Progenitor cell of endocrine pancreas (in vitro differentiated cells): ENCODE data around the gene ACAD9. TPM values are rescaled to one million over a fixed set of nuclear protein-coding genes. Genes with fewer than 3 reads are reported as not detected.

Source experiments
- DNase-seq: peaks from one replicate; pipeline ENCODE4 v3.0.0; 2021; ENCODE audit warnings: low spot score; ENCODE audit not compliant: unreplicated experiment
- H3K27ac Mint-ChIP-seq: 2 replicates; pipeline ENCODE4 v1.8.0; 2021; ENCODE audit warnings: mild to moderate bottlenecking, moderate library complexity, mixed read lengths
- H3K27me3 Mint-ChIP-seq: 2 replicates; pipeline ENCODE4 v1.8.0; 2021; ENCODE audit warnings: mixed read lengths
- H3K36me3 Mint-ChIP-seq: 2 replicates; pipeline ENCODE4 v1.8.0; 2022; ENCODE audit warnings: mixed read lengths; ENCODE audit not compliant: insufficient read depth
- H3K4me1 Mint-ChIP-seq: 2 replicates; pipeline ENCODE4 v1.8.0; 2021; ENCODE audit warnings: low read depth, mixed read lengths
- H3K4me3 Mint-ChIP-seq: 2 replicates; pipeline ENCODE4 v1.8.0; 2021; ENCODE audit warnings: low read depth, mild to moderate bottlenecking, moderate library complexity, mixed read lengths
- H3K9me3 Mint-ChIP-seq: 2 replicates; pipeline ENCODE4 v1.8.0; 2021; ENCODE audit warnings: low read depth, mixed read lengths
- total RNA-seq: library from RNA; stranded (reverse); gene quantifications from 2 replicates; pipeline ENCODE4 v1.2.1, GENCODE V29; 2021
- TF ChIP-seq, protein P1 (sequence below): fragments of 200-600 bp; sonication (generic); IDR thresholded peaks from one replicate; pipeline ENCODE4 v1.5.0; 2021; ENCODE audit warnings: antibody characterized with exemption, mild to moderate bottlenecking; ENCODE audit not compliant: unreplicated experiment

Gene ACAD9
- total RNA-seq, 1 donor from 2014 or later = 57.0 TPM

DNA sequence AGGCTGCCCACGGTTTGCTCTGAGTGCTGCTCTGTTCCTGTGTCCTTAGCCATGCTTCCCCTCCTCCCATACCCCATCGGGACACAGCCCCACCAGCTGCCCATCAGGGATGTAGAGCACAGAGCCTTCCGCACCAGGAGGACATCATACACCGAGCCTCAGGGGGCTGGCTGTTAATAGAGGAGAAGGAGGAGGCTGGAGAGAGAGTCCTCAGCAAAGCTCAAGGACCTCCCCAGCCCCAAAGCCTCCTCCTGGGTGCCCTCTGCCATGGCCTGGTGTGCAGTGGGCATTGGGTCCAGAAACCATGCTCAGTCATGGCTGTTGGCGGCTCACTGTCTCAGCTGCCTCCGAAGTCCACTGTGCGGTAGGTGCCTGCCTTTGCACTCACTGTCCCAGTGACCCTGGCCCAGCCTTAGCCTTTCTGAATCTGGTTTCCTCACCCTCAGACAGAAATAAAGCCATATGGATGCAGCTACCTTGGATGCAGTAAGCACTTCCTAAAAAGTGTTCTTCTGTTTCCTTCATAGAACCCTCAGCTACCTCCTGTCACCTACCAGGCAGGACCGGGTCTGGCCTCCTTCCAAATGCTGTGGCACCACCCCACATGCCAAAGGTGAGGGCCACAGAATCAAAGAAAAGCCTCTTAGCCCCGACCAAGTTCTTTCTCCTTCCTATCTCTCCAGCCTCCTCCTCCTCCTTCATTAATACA is 53.9 kb downstream of the ACAD9 start:
- no peak overlapping the region for H3K4me3 Mint-ChIP-seq
- peaks cover 7% of the 10 kb centered on the region for H3K9me3 Mint-ChIP-seq
- no peaks in the 10 kb centered on the region for H3K4me1 Mint-ChIP-seq
- no peak overlapping the region for H3K27ac Mint-ChIP-seq
- TF ChIP-seq, protein P1, sequence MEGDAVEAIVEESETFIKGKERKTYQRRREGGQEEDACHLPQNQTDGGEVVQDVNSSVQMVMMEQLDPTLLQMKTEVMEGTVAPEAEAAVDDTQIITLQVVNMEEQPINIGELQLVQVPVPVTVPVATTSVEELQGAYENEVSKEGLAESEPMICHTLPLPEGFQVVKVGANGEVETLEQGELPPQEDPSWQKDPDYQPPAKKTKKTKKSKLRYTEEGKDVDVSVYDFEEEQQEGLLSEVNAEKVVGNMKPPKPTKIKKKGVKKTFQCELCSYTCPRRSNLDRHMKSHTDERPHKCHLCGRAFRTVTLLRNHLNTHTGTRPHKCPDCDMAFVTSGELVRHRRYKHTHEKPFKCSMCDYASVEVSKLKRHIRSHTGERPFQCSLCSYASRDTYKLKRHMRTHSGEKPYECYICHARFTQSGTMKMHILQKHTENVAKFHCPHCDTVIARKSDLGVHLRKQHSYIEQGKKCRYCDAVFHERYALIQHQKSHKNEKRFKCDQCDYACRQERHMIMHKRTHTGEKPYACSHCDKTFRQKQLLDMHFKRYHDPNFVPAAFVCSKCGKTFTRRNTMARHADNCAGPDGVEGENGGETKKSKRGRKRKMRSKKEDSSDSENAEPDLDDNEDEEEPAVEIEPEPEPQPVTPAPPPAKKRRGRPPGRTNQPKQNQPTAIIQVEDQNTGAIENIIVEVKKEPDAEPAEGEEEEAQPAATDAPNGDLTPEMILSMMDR = no peak
- H3K36me3 Mint-ChIP-seq = peaks cover 1% of the 10 kb centered on the region
- no peak for DNase-seq
- H3K27me3 Mint-ChIP-seq = peaks cover 5% of the 10 kb centered on the region

DNA sequence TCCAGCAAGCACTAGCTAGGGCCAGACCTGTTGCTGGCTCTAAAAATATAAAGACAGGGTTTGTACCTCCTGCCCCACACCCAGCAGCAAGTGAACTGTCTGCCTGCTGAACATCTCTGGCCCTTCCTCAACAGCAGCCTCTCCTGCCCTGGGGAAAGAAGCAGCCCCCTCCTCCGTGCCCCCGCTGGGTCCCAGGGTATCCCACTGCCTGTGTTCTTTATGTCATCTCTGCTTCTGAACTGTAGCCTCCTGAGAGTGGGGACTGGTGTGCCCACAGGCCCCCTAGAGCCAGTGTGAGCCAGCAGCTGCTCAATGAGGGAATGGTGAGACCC is 54.5 kb downstream of the ACAD9 start:
- H3K36me3 Mint-ChIP-seq = no peaks in the 10 kb centered on the region
- H3K9me3 Mint-ChIP-seq = peaks cover 6% of the 10 kb centered on the region
- no peaks in the 10 kb centered on the region for H3K4me1 Mint-ChIP-seq
- H3K27ac Mint-ChIP-seq = no peak overlapping the region
- no peak for DNase-seq
- H3K27me3 Mint-ChIP-seq = peaks cover 5% of the 10 kb centered on the region
- TF ChIP-seq, protein P1 = no peak
- no peak overlapping the region for H3K4me3 Mint-ChIP-seq

DNA sequence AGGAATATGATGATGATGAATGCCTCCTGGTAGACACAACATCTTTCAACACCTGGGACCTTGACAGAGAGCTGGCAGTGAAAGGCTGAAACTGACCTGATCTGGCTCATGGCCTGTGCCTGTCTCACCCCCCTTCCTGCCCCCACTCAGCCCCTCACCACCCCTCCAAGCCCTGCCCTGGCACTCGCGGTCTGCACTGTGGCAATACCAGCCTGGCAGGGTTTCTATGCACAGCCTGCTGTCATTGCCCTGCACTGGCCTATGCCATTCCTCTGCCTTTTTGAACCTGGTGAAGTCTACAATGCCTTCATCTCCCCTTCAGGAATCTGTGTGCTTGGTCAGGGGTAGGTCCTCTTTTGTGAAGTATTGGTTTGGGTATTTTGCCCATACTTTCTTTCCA is 56.5 kb downstream of the ACAD9 start:
- peaks cover 5% of the 10 kb centered on the region for H3K27me3 Mint-ChIP-seq
- DNase-seq = no peak
- no peaks in the 10 kb centered on the region for H3K9me3 Mint-ChIP-seq
- H3K4me1 Mint-ChIP-seq = no peaks in the 10 kb centered on the region
- TF ChIP-seq, protein P1 = no peak
- H3K27ac Mint-ChIP-seq = no peak overlapping the region
- no peaks in the 10 kb centered on the region for H3K36me3 Mint-ChIP-seq
- H3K4me3 Mint-ChIP-seq = no peak overlapping the region

DNA sequence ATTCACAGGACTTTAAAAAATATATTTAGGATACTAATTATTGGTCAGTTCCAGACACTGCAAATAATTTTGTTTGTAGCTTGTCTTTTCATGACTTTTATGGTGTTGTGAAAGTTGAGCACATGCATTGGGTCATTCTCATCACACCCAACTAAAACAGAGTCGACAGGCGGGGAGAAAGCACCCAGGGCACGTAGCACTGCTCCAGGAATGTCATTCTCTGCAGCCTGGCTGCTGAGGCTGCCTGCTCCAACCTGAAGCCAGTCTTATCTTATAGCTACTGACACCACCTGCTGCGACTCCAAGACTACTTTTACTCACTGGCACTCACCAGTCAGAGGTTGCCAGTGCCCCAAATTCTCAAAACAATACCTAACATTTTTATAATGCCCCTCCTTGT is 56.9 kb downstream of the ACAD9 start:
- TF ChIP-seq, protein P1 = no peak
- H3K27me3 Mint-ChIP-seq = peaks cover 5% of the 10 kb centered on the region
- DNase-seq = no peak
- H3K4me3 Mint-ChIP-seq = no peak overlapping the region
- H3K9me3 Mint-ChIP-seq = no peaks in the 10 kb centered on the region
- H3K36me3 Mint-ChIP-seq = no peaks in the 10 kb centered on the region
- no peaks in the 10 kb centered on the region for H3K4me1 Mint-ChIP-seq
- H3K27ac Mint-ChIP-seq = no peak overlapping the region

DNA sequence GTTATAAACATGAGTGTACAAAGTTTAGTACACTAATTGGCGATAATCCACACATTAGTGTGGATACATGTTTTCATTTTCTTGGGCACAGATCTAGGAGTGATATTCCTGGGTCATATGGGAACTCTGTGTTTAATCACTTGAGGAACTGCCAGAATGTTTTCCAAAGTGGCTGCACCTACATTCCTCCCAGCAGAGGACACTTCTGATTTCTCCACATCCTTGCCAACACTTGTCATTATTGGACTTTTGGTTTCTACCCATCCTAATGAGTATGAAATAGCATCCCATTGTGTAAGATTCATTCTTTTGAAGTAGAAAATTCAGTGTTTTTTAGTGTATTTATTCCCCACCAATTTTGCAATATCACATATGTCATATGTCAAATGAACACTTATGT is 60.8 kb downstream of the ACAD9 start:
- Mint-ChIP-seq H3K4me1 (no peaks in the 10 kb centered on the region), H3K27me3 (no peaks in the 10 kb centered on the region), H3K4me3 (no peak overlapping the region), H3K27ac (no peak overlapping the region), H3K9me3 (no peaks in the 10 kb centered on the region), H3K36me3 (no peaks in the 10 kb centered on the region)
- no peak for DNase-seq
- TF ChIP-seq, protein P1 = no peak
